HG02852 (cell line): Measurements from ENCODE around the gene SIGMAR1.
A peak's percentile ranks its signal among the peaks of the same experiment; 100 is the strongest.

Source experiments
- ATAC-seq: cut with Tn5 transposase; IDR thresholded peaks from one replicate; pipeline ENCODE4 v1.9.1; 2021; ENCODE audit warnings: mild to moderate bottlenecking, moderate library complexity; ENCODE audit not compliant: unreplicated experiment

SIGMAR1 gene

GRCh38 chr9:34637356-34638137 lies at the start of gene SIGMAR1:
Gene SIGMAR1 (minus strand): TSS chr9:34637787. CDS start chr9:34637697, 90 bp downstream.
- peak; percentile 82 for ATAC-seq

GRCh38 chr9:34686732-34687131 lies 49.1 kb upstream of the SIGMAR1 start:
- ATAC-seq, result no peak

- ATAC-seq, result no peak
Observed at GRCh38 chr9:34686231-34686630, 48.6 kb upstream of the SIGMAR1 start.

GRCh38 chr9:34685591-34685990 lies 48.0 kb upstream of the SIGMAR1 start:
- no peak for ATAC-seq

- ATAC-seq, result no peak
Observed at GRCh38 chr9:34684816-34685215, 47.2 kb upstream of the SIGMAR1 start.

- no peak for ATAC-seq
Observed at GRCh38 chr9:34684145-34684544, 46.6 kb upstream of the SIGMAR1 start.

GRCh38 chr9:34675869-34676268 lies 38.3 kb upstream of the SIGMAR1 start:
- no peak for ATAC-seq

- no peak for ATAC-seq
Observed at GRCh38 chr9:34675048-34675714, 37.6 kb upstream of the SIGMAR1 start.

- no peak for ATAC-seq
Observed at GRCh38 chr9:34674440-34674839, 36.9 kb upstream of the SIGMAR1 start.

GRCh38 chr9:34671307-34671706 lies 33.7 kb upstream of the SIGMAR1 start:
- no peak for ATAC-seq

GRCh38 chr9:34669809-34670562 lies 32.4 kb upstream of the SIGMAR1 start:
- no peak for ATAC-seq

GRCh38 chr9:34665381-34666250 lies 28.0 kb upstream of the SIGMAR1 start:
- peak; percentile 72 for ATAC-seq

- peak; percentile 13 for ATAC-seq
Observed at GRCh38 chr9:34665067-34665380, 27.4 kb upstream of the SIGMAR1 start.

GRCh38 chr9:34664281-34665066 lies 26.9 kb upstream of the SIGMAR1 start:
- ATAC-seq, result peak; percentile 56

GRCh38 chr9:34663303-34663605 lies 25.7 kb upstream of the SIGMAR1 start:
- no peak for ATAC-seq

GRCh38 chr9:34662526-34663302 lies 25.1 kb upstream of the SIGMAR1 start, which contains the start of gene CCL27:
Gene CCL27 (minus strand): TSS chr9:34662657. CDS start chr9:34662633, 24 bp downstream.
- ATAC-seq, result no peak

- no peak for ATAC-seq
Observed at GRCh38 chr9:34659592-34660253, 22.1 kb upstream of the SIGMAR1 start.

GRCh38 chr9:34658461-34658860 lies 20.9 kb upstream of the SIGMAR1 start:
- no peak for ATAC-seq

- ATAC-seq, result no peak
Observed at GRCh38 chr9:34656992-34657391, 19.4 kb upstream of the SIGMAR1 start.
